Stomach smooth muscle (tissue), 2 donors: Measurements from ENCODE around the gene PHKG1.
"Not testable (repeated sequence)": the region's sequence is repeated elsewhere in the genome, so short reads cannot be mapped to it uniquely, and the experiment has no call there.

Source experiments
- H3K27ac ChIP-seq: one replicate; pipeline ENCODE4 v1.7.0; 2013; ENCODE audit warnings: mild to moderate bottlenecking, low read length, inconsistent platforms
- H3K27me3 ChIP-seq, 2 donors: one replicate each; pipeline ENCODE4 v1.7.0; 2013; ENCODE audit warnings: low read length in 2 of 2; ENCODE audit not compliant: insufficient read depth in 2 of 2, control insufficient read depth in 1 of 2
- H3K36me3 ChIP-seq, 2 donors: one replicate each; pipeline ENCODE4 v1.7.0; 2013; ENCODE audit warnings: low read length in 2 of 2; ENCODE audit not compliant: control insufficient read depth in 2 of 2, insufficient read depth in 2 of 2
- H3K4me1 ChIP-seq: one replicate; pipeline ENCODE4 v1.7.0; 2013; ENCODE audit warnings: low read length; ENCODE audit not compliant: control insufficient read depth, insufficient read depth
- H3K4me3 ChIP-seq, 2 donors: one replicate each; pipeline ENCODE4 v1.7.0; 2013; ENCODE audit warnings: low read length in 2 of 2
- H3K9ac ChIP-seq, 2 donors: one replicate each; pipeline ENCODE4 v1.7.0; 2013; ENCODE audit warnings: low read length in 2 of 2, mild to moderate bottlenecking in 1 of 2
- H3K9me3 ChIP-seq, 2 donors: one replicate each; pipeline ENCODE4 v1.7.0; 2013; ENCODE audit warnings: low read length in 2 of 2; ENCODE audit not compliant: control insufficient read depth in 2 of 2
- donor health status: healthy.
- donor health status: Pancreatic carcinoma.

The PHKG1 gene

GRCh38 chr7:56106108-56107073 lies 13.6 kb upstream of the PHKG1 start, which contains the start of gene CHCHD2:
TSS of gene CHCHD2 (minus strand) at chr7:56106476. CDS start at chr7:56106413, 63 bp downstream.
- H3K4me3 ChIP-seq, result peak within 1 kb of the TSS; percentile 95 to 98
- no peaks in the 10 kb centered on the region for H3K27me3 ChIP-seq
- H3K36me3 ChIP-seq, result peaks cover 19 to 20% of the 10 kb centered on the region in 2 donors
- H3K9ac ChIP-seq, result peak within 1 kb of the TSS; percentile 98
- H3K27ac ChIP-seq, result peak within 1 kb of the TSS; percentile 88
- no peaks in the 10 kb centered on the region for H3K9me3 ChIP-seq
- peaks cover 10% of the 10 kb centered on the region for H3K4me1 ChIP-seq

DNA sequence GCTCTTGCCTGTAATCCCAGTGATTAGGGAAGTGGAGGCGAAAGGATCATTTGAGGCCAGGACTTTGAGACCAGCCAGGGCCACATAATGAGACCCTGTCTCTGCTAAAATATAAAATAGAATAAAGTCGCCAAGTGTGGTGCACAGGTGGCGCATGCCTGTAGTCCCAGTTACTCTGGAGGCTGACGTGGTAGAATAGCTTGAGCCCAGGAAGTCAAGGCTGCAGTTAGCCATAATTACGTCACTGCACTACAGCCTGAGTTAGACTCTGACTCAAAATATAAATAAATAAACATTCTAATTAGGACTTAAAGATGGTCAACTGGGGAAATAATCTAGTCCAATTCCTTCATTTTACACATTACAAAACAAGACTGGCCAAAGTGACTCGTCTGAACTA lies 12.8 kb upstream of the PHKG1 start:
- Histone ChIP-seq H3K27ac (peak overlapping the region; percentile 88), H3K4me1 (peaks cover 10% of the 10 kb centered on the region), H3K27me3 (no peaks in the 10 kb centered on the region), H3K4me3 (peak overlapping the region; percentile 95 to 98), H3K9me3 (no peaks in the 10 kb centered on the region), H3K36me3 (peaks cover 24 to 29% of the 10 kb centered on the region in 2 donors), H3K9ac (peak overlapping the region; percentile 98)

- not testable (repeated sequence) for H3K9ac ChIP-seq, H3K4me3 ChIP-seq, H3K27ac ChIP-seq, H3K9me3 ChIP-seq, H3K27me3 ChIP-seq
- Histone ChIP-seq H3K36me3 (peaks cover 32 to 38% of the 10 kb centered on the region in 2 donors), H3K4me1 (peaks cover 10% of the 10 kb centered on the region)
Measured at GRCh38 chr7:56104138-56104537, 11.4 kb upstream of the PHKG1 start.

DNA sequence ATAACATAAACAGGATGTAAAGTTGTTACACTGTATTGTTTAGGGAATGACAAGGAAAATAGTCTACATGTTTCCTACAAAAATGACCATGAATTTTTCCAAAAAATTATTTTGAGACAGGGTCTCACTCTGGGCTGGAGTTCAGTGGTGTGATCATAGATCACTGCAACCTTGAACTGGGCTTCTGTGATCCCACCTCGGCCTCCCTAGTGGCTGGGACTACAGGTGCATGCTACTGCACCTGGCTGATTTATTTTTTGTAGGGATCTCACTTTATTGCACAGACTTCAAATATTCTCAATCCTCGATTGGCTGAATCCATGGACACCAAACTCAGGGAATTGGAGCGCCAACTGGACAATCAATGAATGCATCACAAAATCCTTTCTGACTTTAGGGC lies 6.9 kb upstream of the PHKG1 start:
- no peaks in the 10 kb centered on the region for H3K27me3 ChIP-seq
- H3K27ac ChIP-seq, result no peak overlapping the region
- H3K4me1 ChIP-seq, result peaks cover under 1% of the 10 kb centered on the region
- peaks cover 33 to 38% of the 10 kb centered on the region in 2 donors for H3K36me3 ChIP-seq
- no peak overlapping the region for H3K4me3 ChIP-seq
- no peaks in the 10 kb centered on the region for H3K9me3 ChIP-seq
- no peak overlapping the region for H3K9ac ChIP-seq

DNA sequence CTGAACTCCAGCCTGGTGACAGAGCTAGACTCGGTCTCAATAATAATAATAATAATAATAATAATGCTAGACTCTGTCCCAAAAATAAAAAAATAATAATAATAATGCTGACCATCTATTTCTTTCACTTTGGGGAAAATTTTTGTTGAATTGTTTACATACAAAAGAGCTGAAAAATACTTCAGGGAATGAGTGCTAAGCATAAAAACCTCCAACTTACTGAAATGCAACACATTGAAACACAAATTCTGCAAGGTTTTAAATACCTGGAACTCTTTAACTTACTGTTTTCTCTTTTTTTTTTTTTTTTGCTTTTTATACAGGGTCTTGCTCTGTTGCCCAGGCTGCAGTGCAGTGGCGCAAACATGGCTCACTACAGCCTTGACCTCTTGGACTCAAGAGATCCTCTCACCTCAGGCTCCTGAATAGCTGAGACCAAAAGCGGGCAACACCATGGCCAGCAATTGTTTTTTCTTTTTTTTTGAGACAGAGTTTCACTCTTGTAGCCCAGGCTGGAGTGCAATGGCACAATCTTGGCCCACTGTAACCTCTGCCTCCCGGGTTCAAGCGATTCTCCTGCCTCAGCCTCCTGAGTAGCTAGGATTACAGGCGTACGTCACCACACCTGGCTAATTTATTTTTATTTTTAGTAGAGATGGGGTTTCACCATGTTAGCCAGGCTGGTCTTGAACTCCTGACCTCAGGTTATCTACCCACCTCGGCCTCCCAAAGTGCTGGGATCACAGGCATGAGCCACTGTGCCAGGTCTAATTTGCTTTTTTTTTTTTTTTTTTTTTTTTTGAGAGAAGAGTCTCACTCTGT lies 5.6 kb upstream of the PHKG1 start:
- not testable (repeated sequence) for H3K9ac ChIP-seq, H3K4me3 ChIP-seq, H3K9me3 ChIP-seq, H3K27ac ChIP-seq, H3K27me3 ChIP-seq, H3K4me1 ChIP-seq
- H3K36me3 ChIP-seq, result peaks cover 25 to 30% of the 10 kb centered on the region in 2 donors

DNA sequence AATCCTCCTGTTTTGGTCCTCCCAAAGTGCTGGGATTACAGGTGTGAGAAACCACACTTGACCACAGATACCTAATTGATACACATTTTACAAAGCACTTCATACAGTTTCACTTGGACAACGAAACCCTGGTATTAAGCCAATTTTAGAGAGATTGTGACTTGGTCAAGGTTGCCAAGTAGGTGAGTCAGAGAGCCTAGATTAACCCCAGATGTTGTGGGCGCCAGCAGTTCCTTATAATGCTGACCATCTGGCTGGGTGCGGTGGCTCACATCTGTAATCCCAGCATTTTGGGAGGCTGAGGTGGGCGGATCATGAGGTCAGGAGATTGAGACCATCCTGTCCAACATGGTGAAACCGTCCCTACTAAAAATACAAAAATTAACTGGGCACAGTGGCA lies 4.9 kb upstream of the PHKG1 start:
- peaks cover 9% of the 10 kb centered on the region for H3K4me1 ChIP-seq
- H3K27ac ChIP-seq, result no peak overlapping the region
- no peaks in the 10 kb centered on the region for H3K9me3 ChIP-seq
- H3K9ac ChIP-seq, result no peak overlapping the region
- peaks cover 22 to 26% of the 10 kb centered on the region in 2 donors for H3K36me3 ChIP-seq
- H3K27me3 ChIP-seq, result no peaks in the 10 kb centered on the region
- no peak overlapping the region for H3K4me3 ChIP-seq

- not testable (repeated sequence) for H3K9me3 ChIP-seq, H3K27me3 ChIP-seq, H3K36me3 ChIP-seq
- Histone ChIP-seq H3K4me3 (peak overlapping the region; percentile 55 to 64), H3K4me1 (peaks cover 25% of the 10 kb centered on the region), H3K27ac (peak overlapping the region; percentile 81), H3K9ac (peak overlapping the region; percentile 34 to 60)
Measured at GRCh38 chr7:56092388-56092787, 364 bp downstream of the PHKG1 start.

DNA sequence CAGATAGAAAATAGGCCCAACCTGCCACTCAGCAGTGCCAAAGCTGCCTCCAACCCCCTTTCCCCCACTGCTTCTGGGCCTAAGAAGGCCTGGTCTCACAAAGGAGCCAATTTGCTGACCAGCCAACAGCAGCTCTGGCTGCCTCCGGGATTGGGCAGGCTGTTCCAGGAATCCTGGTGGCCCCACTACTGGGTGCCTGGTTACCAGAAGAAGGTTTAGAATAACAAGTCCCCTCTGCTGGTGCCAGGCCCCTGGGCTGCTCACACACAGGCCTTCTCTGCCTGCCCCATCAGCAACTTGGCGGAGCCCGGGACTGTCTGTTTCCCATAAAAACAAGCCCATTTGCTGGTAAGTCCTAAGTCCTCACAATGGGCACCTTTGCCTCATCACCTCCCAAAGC lies 1.2 kb downstream of the PHKG1 start:
- H3K9ac ChIP-seq, result peak overlapping the region; percentile 29 to 36
- H3K9me3 ChIP-seq, result no peaks in the 10 kb centered on the region
- H3K4me1 ChIP-seq, result peaks cover 25% of the 10 kb centered on the region
- H3K36me3 ChIP-seq, result peaks cover 5 to 9% of the 10 kb centered on the region in 2 donors
- H3K27me3 ChIP-seq, result no peaks in the 10 kb centered on the region
- H3K4me3 ChIP-seq, result peak overlapping the region in 1 of 2 donors; percentile 15
- peak overlapping the region; percentile 81 for H3K27ac ChIP-seq

DNA sequence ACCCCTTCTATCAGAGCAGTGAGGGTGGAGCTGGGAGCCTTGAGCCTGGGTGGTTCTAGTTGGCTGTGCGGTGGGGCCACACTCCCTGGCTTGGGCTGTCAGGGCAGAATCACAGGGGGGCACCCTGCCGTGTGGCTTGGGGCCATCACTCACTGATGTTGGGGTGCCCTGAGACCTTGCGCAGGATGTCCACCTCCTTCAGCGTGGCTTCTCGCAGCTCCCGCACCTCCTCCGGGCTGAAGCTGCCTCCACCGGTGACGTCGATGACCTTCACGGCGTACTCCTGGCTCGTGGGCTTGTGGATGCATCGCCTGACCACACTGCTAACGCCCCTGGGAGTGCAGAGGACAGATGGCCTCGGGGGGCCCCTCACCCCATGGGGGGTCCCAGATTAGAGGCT lies 5.3 kb downstream of the PHKG1 start:
- Histone ChIP-seq H3K27ac (no peak overlapping the region), H3K27me3 (no peaks in the 10 kb centered on the region), H3K9me3 (no peaks in the 10 kb centered on the region), H3K4me1 (peaks cover 27% of the 10 kb centered on the region), H3K9ac (no peak overlapping the region), H3K36me3 (peaks cover 9% of the 10 kb centered on the region in 2 donors), H3K4me3 (no peak overlapping the region)

GRCh38 chr7:56086761-56087160 lies 6.0 kb downstream of the PHKG1 start:
- Histone ChIP-seq H3K9ac (no peak overlapping the region), H3K27me3 (no peaks in the 10 kb centered on the region), H3K9me3 (no peaks in the 10 kb centered on the region), H3K36me3 (peaks cover 9% of the 10 kb centered on the region in 2 donors), H3K4me3 (no peak overlapping the region), H3K4me1 (peaks cover 21% of the 10 kb centered on the region), H3K27ac (no peak overlapping the region)
